HepG2 (cell line): ENCODE results near the gene CCDC70. TPM values are rescaled to one million over a fixed set of nuclear protein-coding genes. Genes with fewer than 3 reads are reported as not detected.

ENCODE experiments used
- BCL6 ChIP-seq: IDR thresholded peaks from 2 replicates; pipeline ENCODE4 v1.6.1; 2016; ENCODE audit warnings: missing genetic modification reagents, missing compliant biosample characterization
- CEBPB ChIP-seq: IDR thresholded peaks from 2 replicates; pipeline ENCODE4 v1.6.1; 2011; ENCODE audit warnings: low read depth, low read length, improper control_type of control experiment, borderline replicate concordance
- RBFOX2 ChIP-seq: fragments of 200-400 bp; formaldehyde crosslinking; IDR thresholded peaks from 2 replicates; pipeline ENCODE4 v1.6.1; 2017; ENCODE audit warnings: low read depth, mild to moderate bottlenecking, low read length
- RCOR2 ChIP-seq: IDR thresholded peaks from 2 replicates; pipeline ENCODE4 v1.6.1; 2016; ENCODE audit warnings: missing biosample characterization, missing genetic modification reagents
- XRCC5 ChIP-seq: fragments of 200-400 bp; formaldehyde crosslinking; optimal IDR thresholded peaks from 2 replicates; pipeline ENCODE3; 2017; ENCODE audit warnings: mild to moderate bottlenecking, low read length
- ZBTB40 ChIP-seq, 2 experiments: fragments of 450-650 bp in 1 of 2; sonication (generic) in 1 of 2; formaldehyde crosslinking in 1 of 2; IDR thresholded peaks; 2 replicates each; pipeline versions ENCODE4 v1.6.1 to v1.8.0; 2016 to 2022; ENCODE audit warnings: antibody characterized with exemption in 1 of 2, mild to moderate bottlenecking in 1 of 2, missing genetic modification reagents in 1 of 2
- ZBTB46 ChIP-seq: sonication (generic); formaldehyde crosslinking; IDR thresholded peaks from 2 replicates; pipeline ENCODE4 v1.4.0; 2020; ENCODE audit warnings: mild to moderate bottlenecking, missing genetic modification reagents, borderline replicate concordance
- ZBTB7A ChIP-seq: sonication (generic); formaldehyde crosslinking; IDR thresholded peaks from 2 replicates; pipeline ENCODE4 v1.8.0; 2022; ENCODE audit warnings: mild to moderate bottlenecking, missing genetic modification reagents
- ZNF263 ChIP-seq: sonication (generic); formaldehyde crosslinking; IDR thresholded peaks from 2 replicates; pipeline ENCODE4 v1.4.0; 2020; ENCODE audit warnings: missing genetic modification reagents
- ZNF776 ChIP-seq: sonication (generic); formaldehyde crosslinking; IDR thresholded peaks from 2 replicates; pipeline ENCODE4 v1.4.0; 2020; ENCODE audit warnings: mild to moderate bottlenecking, missing genetic modification reagents
- polyA plus RNA-seq, 8 experiments: library from polyadenylated mRNA; depleted of rRNA in 3 of 8; stranded (reverse) in 7 of 8; unstranded in 1 of 8; fragments of >200 nt; fragmentation: Illumina TruSeq in 4 of 8; extraction: Trizol in 4 of 8; gene quantifications; 2 replicates each; pipeline versions ENCODE4 v1.2.1 to v1.2.3, GENCODE V29; 2011 to 2016; ENCODE audit warnings: low read depth in 4 of 8, missing spikeins in 1 of 8, mixed read lengths in 1 of 8; ENCODE audit not compliant: insufficient read depth in 1 of 8
- total RNA-seq, 5 experiments: library from RNA; depleted of rRNA; stranded (reverse); fragments of >200 nt; fragmentation: Illumina TruSeq; extraction: Trizol; gene quantifications; 2 replicates each; pipeline ENCODE4 v1.2.3, GENCODE V29; 2016; ENCODE audit warnings: low read depth in 1 of 5

The CCDC70 gene
- total and polyA plus RNA-seq, 2 of the 13 experiments (the other 11 are each of a cell fraction or from before 2014, with no cell fraction given) = 0.13 TPM; not detected in 1

- TF ChIP-seq ZBTB40 (IDR thresholded peaks at IDR 0.05) (no peak), ZBTB40 (CRISPR knock-in tag; IDR thresholded peaks at IDR 0.05) (no peak), RCOR2 (CRISPR knock-in tag) (no peak), ZBTB7A (CRISPR knock-in tag) (no peak), ZNF263 (peak; percentile 81), BCL6 (no peak), RBFOX2 (no peak), XRCC5 (peak; percentile 34), ZNF776 (CRISPR knock-in tag) (no peak), ZBTB46 (CRISPR knock-in tag) (0 out of 2 replicates have a peak, but pooled peaks have one; percentile 48), CEBPB (peak; percentile 35; the same call in 1 of the 2 replicates)
Measured at GRCh38 chr13:51849145-51850101, 12.3 kb upstream of the CCDC70 start (continued).
